ENCODE data around the gene NCKAP5L.
"Not testable (repeated sequence)": the region's sequence is repeated elsewhere in the genome, so short reads cannot be mapped to it uniquely, and the experiment has no call there.

Gene NCKAP5L

GRCh38 chr12:49874142-49874897 is 46.1 kb upstream of the NCKAP5L start:
- Histone ChIP-seq H2AFZ (ENCODE audit: low read depth) (no peak overlapping the region), H3K4me3 (IDR thresholded peaks at IDR 0.05; ENCODE audit: insufficient read depth, low read depth, low read length) (no peak overlapping the region), H3K9ac (no peak overlapping the region), H3K4me1 (ENCODE audit: low read depth, poor library complexity, severe bottlenecking) (no peaks in the 10 kb centered on the region), H4K20me1 (ENCODE audit: insufficient read depth) (no peaks in the 10 kb centered on the region), H3K27ac (no peak overlapping the region), H3K27me3 (ENCODE audit: insufficient read depth, low read depth) (no peaks in the 10 kb centered on the region), H3K79me2 (ENCODE audit: insufficient read depth, low read depth) (no peaks in the 10 kb centered on the region), H3K36me3 (ENCODE audit: insufficient read depth) (no peaks in the 10 kb centered on the region), H3K4me2 (no peak overlapping the region)
- TF ChIP-seq CTCF (conservative IDR thresholded peaks at IDR 0.05; ENCODE audit: low read depth, low read length), result no peak

DNA sequence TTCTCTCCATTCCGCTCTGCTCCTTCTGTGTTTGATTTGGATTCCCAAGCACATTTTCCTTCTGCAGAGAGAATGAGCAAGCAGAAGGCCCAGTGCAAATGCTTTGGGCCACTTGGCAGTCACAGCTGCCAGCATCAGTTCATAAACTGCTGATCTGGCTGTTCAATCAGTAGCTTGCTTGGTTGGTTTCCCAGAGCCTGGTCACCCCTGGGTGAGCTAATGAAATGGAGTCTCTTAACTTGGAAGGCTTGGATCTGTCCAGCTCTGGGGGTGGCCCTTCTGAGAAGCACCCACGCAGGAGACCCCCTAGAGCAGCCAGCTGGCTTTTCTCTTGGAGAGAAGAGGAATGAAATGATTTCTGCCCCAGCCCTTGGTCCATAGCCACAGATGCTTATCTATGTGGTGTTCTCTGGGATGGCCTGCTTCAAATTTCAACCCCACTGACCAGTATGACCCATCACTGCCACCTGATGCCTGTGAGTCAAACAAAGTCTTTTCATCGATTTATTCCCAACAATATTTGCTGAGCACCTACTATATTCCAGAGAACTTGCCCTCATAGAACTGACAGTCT is 45.2 kb upstream of the NCKAP5L start:
- H3K4me1 ChIP-seq (ENCODE audit: low read depth, poor library complexity, severe bottlenecking), result no peaks in the 10 kb centered on the region
- H4K20me1 ChIP-seq (ENCODE audit: insufficient read depth), result no peaks in the 10 kb centered on the region
- H3K4me3 ChIP-seq (IDR thresholded peaks at IDR 0.05; ENCODE audit: insufficient read depth, low read depth, low read length), result no peak overlapping the region
- H2AFZ ChIP-seq (ENCODE audit: low read depth), result no peak overlapping the region
- no peaks in the 10 kb centered on the region for H3K79me2 ChIP-seq (ENCODE audit: insufficient read depth, low read depth)
- no peak for TF ChIP-seq CTCF (conservative IDR thresholded peaks at IDR 0.05; ENCODE audit: low read depth, low read length)
- no peak overlapping the region for H3K9ac ChIP-seq
- no peaks in the 10 kb centered on the region for H3K36me3 ChIP-seq (ENCODE audit: insufficient read depth)
- H3K27ac ChIP-seq, result no peak overlapping the region
- no peak overlapping the region for H3K4me2 ChIP-seq
- no peaks in the 10 kb centered on the region; the same call in 1 of the 2 replicates for H3K27me3 ChIP-seq (ENCODE audit: insufficient read depth, low read depth)

DNA sequence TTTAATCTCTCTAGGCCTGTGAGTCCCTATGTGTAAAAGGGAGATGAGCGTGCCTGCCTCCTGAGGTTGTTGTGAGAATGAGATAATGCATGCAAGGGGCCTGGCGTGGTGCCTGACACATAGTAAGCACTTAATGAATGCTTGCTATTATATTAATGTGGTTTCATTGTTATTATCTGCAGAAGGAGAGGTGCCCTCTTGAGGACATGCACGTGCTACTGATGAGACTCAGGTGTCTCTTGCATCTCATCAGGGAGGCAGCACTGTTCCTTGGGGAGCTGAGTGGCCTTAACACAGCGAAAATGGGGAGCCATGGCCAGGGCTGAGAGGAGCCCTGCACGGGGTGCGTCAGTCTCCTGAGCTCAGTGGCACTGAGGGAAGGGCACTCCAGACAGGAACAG is 44.6 kb upstream of the NCKAP5L start:
- H3K4me1 ChIP-seq (ENCODE audit: low read depth, poor library complexity, severe bottlenecking), result no peaks in the 10 kb centered on the region
- H3K27me3 ChIP-seq (ENCODE audit: insufficient read depth, low read depth), result no peaks in the 10 kb centered on the region; the same call in 1 of the 2 replicates
- no peaks in the 10 kb centered on the region for H4K20me1 ChIP-seq (ENCODE audit: insufficient read depth)
- no peak overlapping the region for H3K4me2 ChIP-seq
- no peaks in the 10 kb centered on the region for H3K79me2 ChIP-seq (ENCODE audit: insufficient read depth, low read depth)
- H3K36me3 ChIP-seq (ENCODE audit: insufficient read depth), result no peaks in the 10 kb centered on the region
- H3K4me3 ChIP-seq (IDR thresholded peaks at IDR 0.05; ENCODE audit: insufficient read depth, low read depth, low read length), result no peak overlapping the region
- H2AFZ ChIP-seq (ENCODE audit: low read depth), result no peak overlapping the region
- TF ChIP-seq CTCF (conservative IDR thresholded peaks at IDR 0.05; ENCODE audit: low read depth, low read length), result no peak
- H3K9ac ChIP-seq, result no peak overlapping the region
- no peak overlapping the region for H3K27ac ChIP-seq

- TF ChIP-seq CTCF (conservative IDR thresholded peaks at IDR 0.05; ENCODE audit: low read depth, low read length), result no peak
- no peak overlapping the region for H3K4me2 ChIP-seq
- no peak overlapping the region for H2AFZ ChIP-seq (ENCODE audit: low read depth)
- H3K9ac ChIP-seq, result no peak overlapping the region
- no peak overlapping the region for H3K27ac ChIP-seq
- H4K20me1 ChIP-seq (ENCODE audit: insufficient read depth), result no peaks in the 10 kb centered on the region
- no peaks in the 10 kb centered on the region; the same call in 1 of the 2 replicates for H3K27me3 ChIP-seq (ENCODE audit: insufficient read depth, low read depth)
- no peak overlapping the region for H3K4me3 ChIP-seq (IDR thresholded peaks at IDR 0.05; ENCODE audit: insufficient read depth, low read depth, low read length)
- H3K4me1 ChIP-seq (ENCODE audit: low read depth, poor library complexity, severe bottlenecking), result no peaks in the 10 kb centered on the region
- no peaks in the 10 kb centered on the region for H3K36me3 ChIP-seq (ENCODE audit: insufficient read depth)
- H3K79me2 ChIP-seq (ENCODE audit: insufficient read depth, low read depth), result no peaks in the 10 kb centered on the region
Measured at GRCh38 chr12:49872381-49872780, 44.2 kb upstream of the NCKAP5L start.

DNA sequence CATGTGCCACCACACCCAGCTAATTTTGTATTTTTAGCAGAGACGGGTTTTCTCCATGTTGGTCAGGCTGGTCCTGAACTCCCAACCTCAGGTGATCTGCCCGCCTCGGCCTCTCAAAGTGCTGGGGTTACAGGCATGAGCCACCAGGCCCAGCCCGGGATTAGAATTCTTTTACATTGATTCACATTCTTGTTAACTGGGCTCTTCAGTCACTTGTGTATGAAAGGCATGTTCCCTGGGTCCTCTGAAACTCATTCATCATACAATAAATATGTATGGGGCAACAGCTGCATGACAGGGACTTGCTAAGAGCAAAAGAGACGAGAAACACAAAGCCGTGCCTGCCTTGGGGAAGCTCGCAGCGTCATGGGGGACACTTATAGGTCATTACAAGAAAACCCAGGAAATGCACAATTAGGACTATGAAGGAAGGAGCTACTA is 43.6 kb upstream of the NCKAP5L start:
- not testable (repeated sequence) for H3K9ac ChIP-seq; H2AFZ ChIP-seq (ENCODE audit: low read depth); H3K36me3 ChIP-seq (ENCODE audit: insufficient read depth); H3K4me1 ChIP-seq (ENCODE audit: low read depth, poor library complexity, severe bottlenecking); H3K4me2 ChIP-seq; H3K27me3 ChIP-seq (ENCODE audit: insufficient read depth, low read depth); H3K4me3 ChIP-seq (IDR thresholded peaks at IDR 0.05; ENCODE audit: insufficient read depth, low read depth, low read length); H3K27ac ChIP-seq; H3K79me2 ChIP-seq (ENCODE audit: insufficient read depth, low read depth); H4K20me1 ChIP-seq (ENCODE audit: insufficient read depth)

All from KMS-11 (cell line).